Astrocyte of the cerebellum (primary cell): ENCODE results near the gene KAT2B.

Source experiments
- DNase-seq: peaks from one replicate; pipeline ENCODE4 v3.0.0-alpha.2; 2011; ENCODE audit warnings: low read depth
- H3K4me3 ChIP-seq: 2 replicates; pipeline ENCODE4 v1.5.1; 2011; ENCODE audit warnings: mild to moderate bottlenecking, low read depth, low read length, moderate library complexity
- in situ Hi-C: cut with HindIII; loops from 2 replicates; pipeline ENCODE4 v1.10.0; 2017; ENCODE audit warnings: low sequenced_read_pairs
- TF ChIP-seq, protein P1 (sequence below): IDR thresholded peaks from 2 replicates; pipeline ENCODE4 v1.5.1; 2012; ENCODE audit warnings: low read length, low read depth, moderate library complexity, mild to moderate bottlenecking; ENCODE audit errors: missing control alignments

KAT2B gene

DNA sequence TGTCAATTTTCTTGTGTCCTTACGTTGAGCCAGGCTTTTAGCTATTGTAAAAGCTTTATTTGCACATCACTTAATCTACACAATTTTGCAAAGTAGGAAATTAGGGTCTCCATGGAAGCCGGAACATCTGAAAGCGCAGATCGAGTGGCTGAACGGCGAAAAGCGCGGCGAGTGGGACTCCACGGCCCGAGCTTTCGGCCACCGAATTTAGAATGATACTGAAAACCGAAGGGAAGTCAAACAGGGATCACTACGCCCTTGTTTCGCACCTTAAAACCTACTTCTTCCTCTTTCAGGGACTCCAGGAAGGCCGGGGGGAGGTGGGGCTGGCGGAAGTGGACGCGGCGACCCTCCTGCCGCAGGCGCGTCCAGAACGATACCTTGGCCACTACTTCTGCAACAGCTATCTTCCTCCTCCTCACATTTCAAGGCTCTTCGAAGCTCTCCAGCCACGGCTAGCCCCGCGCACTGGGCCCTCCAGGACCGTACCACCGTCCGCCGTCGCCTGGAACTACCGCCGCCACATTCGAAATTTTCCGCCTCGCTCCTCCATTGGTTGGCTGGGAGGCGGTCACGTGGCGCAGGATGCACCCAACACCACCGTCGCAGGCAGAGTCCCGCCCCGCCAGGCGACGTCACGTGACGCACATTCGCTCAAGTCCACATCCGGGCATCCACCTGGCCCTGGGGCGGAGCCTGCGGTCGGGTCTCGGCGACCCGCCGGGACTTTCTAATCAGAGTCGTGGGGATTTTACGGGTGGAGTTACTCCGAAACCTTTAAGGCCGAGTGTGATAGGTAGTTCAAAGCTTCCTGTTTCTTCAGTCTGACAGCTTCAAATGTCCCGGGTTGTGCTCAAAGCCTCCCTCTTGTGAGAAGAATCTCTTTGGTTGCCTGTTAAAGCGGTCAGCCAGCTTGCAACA is 145.7 kb downstream of the KAT2B start, which contains the start of gene SGO1:
Gene SGO1 (minus strand): TSS at position 528 of the 921 bp plus-strand sequence. CDS start 2,179 bp downstream, outside the sequence.
- peak within 1 kb of the TSS; percentile 90 for H3K4me3 ChIP-seq
- DNase-seq = peak; percentile 96
- in situ Hi-C loops = loop anchor here (10.0 kb wide), 1 partner anchor 301 kb away; no protein-coding TSS in a partner anchor
- TF ChIP-seq, protein P1, sequence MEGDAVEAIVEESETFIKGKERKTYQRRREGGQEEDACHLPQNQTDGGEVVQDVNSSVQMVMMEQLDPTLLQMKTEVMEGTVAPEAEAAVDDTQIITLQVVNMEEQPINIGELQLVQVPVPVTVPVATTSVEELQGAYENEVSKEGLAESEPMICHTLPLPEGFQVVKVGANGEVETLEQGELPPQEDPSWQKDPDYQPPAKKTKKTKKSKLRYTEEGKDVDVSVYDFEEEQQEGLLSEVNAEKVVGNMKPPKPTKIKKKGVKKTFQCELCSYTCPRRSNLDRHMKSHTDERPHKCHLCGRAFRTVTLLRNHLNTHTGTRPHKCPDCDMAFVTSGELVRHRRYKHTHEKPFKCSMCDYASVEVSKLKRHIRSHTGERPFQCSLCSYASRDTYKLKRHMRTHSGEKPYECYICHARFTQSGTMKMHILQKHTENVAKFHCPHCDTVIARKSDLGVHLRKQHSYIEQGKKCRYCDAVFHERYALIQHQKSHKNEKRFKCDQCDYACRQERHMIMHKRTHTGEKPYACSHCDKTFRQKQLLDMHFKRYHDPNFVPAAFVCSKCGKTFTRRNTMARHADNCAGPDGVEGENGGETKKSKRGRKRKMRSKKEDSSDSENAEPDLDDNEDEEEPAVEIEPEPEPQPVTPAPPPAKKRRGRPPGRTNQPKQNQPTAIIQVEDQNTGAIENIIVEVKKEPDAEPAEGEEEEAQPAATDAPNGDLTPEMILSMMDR = peak; percentile 13

DNA sequence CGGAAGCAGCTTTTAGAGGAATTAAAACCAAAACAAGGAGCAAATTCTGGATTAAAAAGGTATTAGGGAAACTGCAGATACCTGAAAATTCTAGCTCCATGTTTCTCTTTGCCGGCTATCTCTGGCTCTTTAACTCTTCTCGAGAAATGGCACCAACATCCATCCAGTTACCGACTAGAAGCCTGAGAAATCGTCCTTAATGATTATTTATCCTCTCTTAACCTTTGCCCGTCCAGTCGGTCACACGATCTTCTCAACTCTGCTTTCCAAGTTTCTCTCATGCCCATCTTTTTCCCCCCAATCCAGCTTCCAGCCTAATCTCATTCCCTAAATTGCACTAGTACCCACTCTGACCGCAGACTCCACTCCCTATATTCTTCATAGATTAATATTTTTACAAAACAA is 146.4 kb downstream of the KAT2B start:
- in situ Hi-C loops = loop anchor here (10.0 kb wide), 1 partner anchor 302 kb away; no protein-coding TSS in a partner anchor
- DNase-seq = no peak
- peak overlapping the region; percentile 90 for H3K4me3 ChIP-seq
- TF ChIP-seq, protein P1 = no peak

DNA sequence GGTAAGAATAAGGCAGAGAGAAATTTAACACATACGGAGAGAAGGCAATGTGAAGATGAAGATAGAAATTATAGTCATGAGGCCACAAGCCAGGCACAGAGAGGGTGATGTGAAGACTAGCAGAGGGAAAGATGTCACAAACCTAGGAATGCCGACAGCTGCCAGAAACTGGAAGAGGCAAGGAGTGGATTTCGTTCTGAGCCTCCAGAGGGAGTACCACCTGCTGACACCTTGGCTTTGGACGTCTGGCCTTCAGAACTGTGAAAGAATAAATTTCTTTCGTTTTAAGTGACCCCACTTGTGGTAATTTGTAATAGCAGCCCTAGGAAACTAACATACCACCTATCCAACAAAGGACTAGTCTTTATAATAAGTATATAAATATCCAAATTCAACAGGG is 150.7 kb downstream of the KAT2B start:
- in situ Hi-C loops = no loop called here
- TF ChIP-seq, protein P1 = no peak
- no peak overlapping the region for H3K4me3 ChIP-seq
- no peak for DNase-seq

DNA sequence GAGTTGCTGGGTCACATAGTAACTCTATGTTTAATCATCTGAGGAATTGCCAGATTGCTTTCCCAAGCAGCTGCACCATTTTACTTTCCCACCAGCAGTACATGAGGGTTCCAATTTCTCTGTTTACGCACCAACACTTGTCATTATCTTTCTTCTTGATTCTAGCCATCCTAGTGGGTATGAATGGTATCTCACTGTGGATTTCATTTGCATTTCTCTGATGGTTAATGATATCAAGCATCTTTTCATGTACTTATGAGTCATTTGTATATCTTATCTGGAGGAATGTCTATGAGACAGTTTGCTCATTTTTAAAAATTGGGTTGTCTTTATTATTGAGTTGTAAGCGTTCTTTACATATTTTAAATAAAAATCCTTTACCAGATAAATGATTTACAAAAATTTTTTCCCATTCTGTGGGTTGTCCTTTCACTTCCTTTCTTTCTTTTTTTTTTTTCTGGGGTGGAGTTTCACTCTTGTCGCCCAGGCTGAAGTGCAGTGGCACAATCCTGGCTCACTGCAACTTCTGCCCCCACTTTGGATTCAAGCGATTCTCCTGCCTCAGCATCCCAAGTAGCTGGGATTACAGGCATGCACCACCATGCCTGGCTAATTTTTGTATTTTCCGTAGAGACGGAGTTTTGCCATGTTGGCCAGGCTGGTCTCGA is 154.7 kb downstream of the KAT2B start:
- H3K4me3 ChIP-seq = no peak overlapping the region
- in situ Hi-C loops = no loop called here
- DNase-seq = no peak
- TF ChIP-seq, protein P1 = no peak

DNA sequence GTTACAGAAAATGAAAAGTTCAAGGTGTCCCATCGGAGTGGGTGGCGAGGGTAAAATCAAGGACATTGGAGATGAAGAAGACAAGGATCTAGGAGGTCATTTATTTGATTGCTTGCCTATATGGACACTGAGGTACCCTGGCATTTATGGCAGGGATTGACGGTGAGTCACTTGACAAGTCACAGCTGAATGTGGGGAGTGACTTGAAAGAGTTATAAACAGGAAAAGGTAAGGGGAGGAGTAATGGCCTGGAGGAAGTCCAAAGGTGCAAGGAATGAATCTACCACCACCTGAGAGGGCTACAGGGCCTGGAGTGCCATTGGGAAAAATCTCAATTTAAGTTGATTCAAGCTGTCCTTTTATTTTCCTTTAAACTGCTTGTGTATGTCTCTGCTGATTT is 157.5 kb downstream of the KAT2B start:
- DNase-seq = no peak
- no peak overlapping the region for H3K4me3 ChIP-seq
- in situ Hi-C loops = no loop called here
- TF ChIP-seq, protein P1 = no peak

DNA sequence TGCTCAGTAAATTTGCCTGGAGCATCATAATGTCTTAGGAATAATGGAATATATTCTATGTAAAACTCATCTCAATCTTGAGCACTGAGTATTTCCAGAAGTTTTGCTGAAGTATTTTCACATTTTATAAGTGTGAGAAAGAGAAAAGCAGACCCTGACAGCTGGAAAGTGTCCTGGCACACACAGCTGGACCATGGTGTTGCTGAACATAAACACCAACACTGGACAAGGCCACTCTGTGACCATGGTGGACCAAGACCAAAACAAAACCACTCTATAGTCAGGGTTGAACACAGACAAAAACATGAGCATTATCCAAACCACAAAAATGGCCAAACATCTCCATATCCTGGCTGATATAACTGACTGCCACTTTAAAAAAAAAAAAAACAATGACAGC is 160.9 kb downstream of the KAT2B start:
- in situ Hi-C loops = no loop called here
- no peak for DNase-seq
- TF ChIP-seq, protein P1 = no peak

More for the DNA sequence above, 160.9 kb downstream of the KAT2B start:
- no peak overlapping the region for H3K4me3 ChIP-seq
